PC-3 (cell line): Measurements from ENCODE around the gene UGT1A4.

ENCODE experiments used
- EZH2 ChIP-seq: fragments of 300-600 bp; sonication (generic); IDR thresholded peaks from one replicate; pipeline ENCODE4 v1.6.1; 2017; ENCODE audit warnings: antibody characterized with exemption, mild to moderate bottlenecking, low read length; ENCODE audit not compliant: unreplicated experiment
- EZH2phosphoT487 ChIP-seq: fragments of 300-600 bp; sonication (generic); IDR thresholded peaks from 2 replicates; pipeline ENCODE4 v1.6.1; 2018; ENCODE audit warnings: mild to moderate bottlenecking, antibody characterized with exemption, low read length, borderline replicate concordance
- TF ChIP-seq, protein P1 (sequence below): fragments of 300-600 bp; sonication (generic); conservative IDR thresholded peaks from 2 replicates; pipeline ENCODE4 v1.5.1; 2017; ENCODE audit warnings: antibody characterized with exemption, low read depth, mild to moderate bottlenecking, low read length

DNA sequence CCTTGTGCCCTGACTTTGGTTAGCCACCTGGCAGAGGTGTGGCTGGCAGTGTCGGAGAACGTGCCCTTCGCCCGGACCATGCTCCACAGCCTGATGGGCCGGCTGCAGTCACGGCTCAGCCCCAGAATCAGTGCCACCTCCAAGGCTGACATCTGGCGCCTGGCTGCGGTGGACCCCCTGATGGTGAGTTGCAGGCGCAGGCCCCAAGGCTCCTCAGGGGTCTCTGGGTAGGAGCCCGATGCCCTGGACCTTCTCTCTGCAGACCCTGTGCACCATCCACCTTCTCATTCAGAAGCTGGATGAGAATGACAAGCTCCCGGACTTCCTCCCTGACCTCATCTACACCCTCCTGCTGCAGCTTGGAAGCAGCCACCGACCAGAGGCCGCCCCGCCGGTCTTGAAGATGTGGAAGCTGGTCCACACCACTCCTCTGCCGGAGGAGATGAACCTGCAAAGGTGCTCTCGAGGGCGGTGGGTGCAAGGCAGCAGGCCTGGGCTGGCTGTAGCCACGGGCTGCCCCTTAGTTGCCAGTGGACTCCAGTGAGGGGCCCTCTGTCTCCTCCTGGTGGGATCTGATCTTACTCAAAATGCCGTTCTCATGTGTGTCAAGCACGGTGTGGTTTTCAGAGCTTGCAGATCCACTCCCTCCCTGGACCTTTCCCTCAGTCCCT is 103.7 kb downstream of the UGT1A4 start:
- TF ChIP-seq, protein P1, sequence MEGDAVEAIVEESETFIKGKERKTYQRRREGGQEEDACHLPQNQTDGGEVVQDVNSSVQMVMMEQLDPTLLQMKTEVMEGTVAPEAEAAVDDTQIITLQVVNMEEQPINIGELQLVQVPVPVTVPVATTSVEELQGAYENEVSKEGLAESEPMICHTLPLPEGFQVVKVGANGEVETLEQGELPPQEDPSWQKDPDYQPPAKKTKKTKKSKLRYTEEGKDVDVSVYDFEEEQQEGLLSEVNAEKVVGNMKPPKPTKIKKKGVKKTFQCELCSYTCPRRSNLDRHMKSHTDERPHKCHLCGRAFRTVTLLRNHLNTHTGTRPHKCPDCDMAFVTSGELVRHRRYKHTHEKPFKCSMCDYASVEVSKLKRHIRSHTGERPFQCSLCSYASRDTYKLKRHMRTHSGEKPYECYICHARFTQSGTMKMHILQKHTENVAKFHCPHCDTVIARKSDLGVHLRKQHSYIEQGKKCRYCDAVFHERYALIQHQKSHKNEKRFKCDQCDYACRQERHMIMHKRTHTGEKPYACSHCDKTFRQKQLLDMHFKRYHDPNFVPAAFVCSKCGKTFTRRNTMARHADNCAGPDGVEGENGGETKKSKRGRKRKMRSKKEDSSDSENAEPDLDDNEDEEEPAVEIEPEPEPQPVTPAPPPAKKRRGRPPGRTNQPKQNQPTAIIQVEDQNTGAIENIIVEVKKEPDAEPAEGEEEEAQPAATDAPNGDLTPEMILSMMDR, result no peak
- TF ChIP-seq EZH2 (no peak), EZH2phosphoT487 (no peak)
